HUES48 (cell line): ENCODE data around the gene ELP2.

ENCODE experiments used
- H3K27ac ChIP-seq: one replicate; pipeline ENCODE4 v1.7.0; 2013; ENCODE audit warnings: low read depth, low read length, inconsistent platforms
- H3K27me3 ChIP-seq: 2 replicates; pipeline ENCODE4 v1.6.1; 2013; ENCODE audit warnings: mild to moderate bottlenecking, low read length; ENCODE audit not compliant: control insufficient read depth, insufficient read depth
- H3K36me3 ChIP-seq: 2 replicates; pipeline ENCODE4 v1.6.1; 2013; ENCODE audit warnings: low read length; ENCODE audit not compliant: control insufficient read depth, insufficient read depth
- H3K4me1 ChIP-seq: 2 replicates; pipeline ENCODE4 v1.6.1; 2013; ENCODE audit warnings: mild to moderate bottlenecking, low read length; ENCODE audit not compliant: control insufficient read depth, insufficient read depth
- H3K4me3 ChIP-seq: 2 replicates; pipeline ENCODE4 v1.5.1; 2013; ENCODE audit warnings: mild to moderate bottlenecking, low read depth, low read length
- H3K9ac ChIP-seq: 2 replicates; pipeline ENCODE4 v1.6.1; 2013; ENCODE audit warnings: mild to moderate bottlenecking, low read depth, low read length, moderate library complexity
- H3K9me3 ChIP-seq: 2 replicates; pipeline ENCODE4 v1.6.1; 2013; ENCODE audit warnings: low read length; ENCODE audit not compliant: control insufficient read depth, insufficient read depth

Gene ELP2

GRCh38 chr18:36139245-36139644 is 9.5 kb downstream of the ELP2 start:
- Histone ChIP-seq H3K27me3 (no peaks in the 10 kb centered on the region), H3K4me1 (no peaks in the 10 kb centered on the region), H3K27ac (no peak overlapping the region), H3K9me3 (no peaks in the 10 kb centered on the region), H3K9ac (no peak overlapping the region), H3K4me3 (no peak overlapping the region), H3K36me3 (peaks cover 98% of the 10 kb centered on the region)

- Histone ChIP-seq H3K9me3 (no peaks in the 10 kb centered on the region), H3K27ac (no peak overlapping the region), H3K9ac (no peak overlapping the region), H3K27me3 (no peaks in the 10 kb centered on the region), H3K4me1 (no peaks in the 10 kb centered on the region), H3K4me3 (no peak overlapping the region), H3K36me3 (peaks cover 99% of the 10 kb centered on the region)
Measured at GRCh38 chr18:36141576-36141975, 11.9 kb downstream of the ELP2 start.

GRCh38 chr18:36142751-36143150 is 13.1 kb downstream of the ELP2 start:
- no peaks in the 10 kb centered on the region for H3K9me3 ChIP-seq
- H3K27me3 ChIP-seq = no peaks in the 10 kb centered on the region
- no peak overlapping the region for H3K4me3 ChIP-seq
- peaks cover 99% of the 10 kb centered on the region for H3K36me3 ChIP-seq
- H3K4me1 ChIP-seq = no peaks in the 10 kb centered on the region
- no peak overlapping the region for H3K9ac ChIP-seq
- no peak overlapping the region for H3K27ac ChIP-seq

- Histone ChIP-seq H3K9ac (no peak overlapping the region), H3K4me3 (no peak overlapping the region), H3K9me3 (no peaks in the 10 kb centered on the region), H3K36me3 (peaks cover 98% of the 10 kb centered on the region), H3K27me3 (no peaks in the 10 kb centered on the region), H3K27ac (no peak overlapping the region), H3K4me1 (no peaks in the 10 kb centered on the region)
Measured at GRCh38 chr18:36143391-36143790, 13.7 kb downstream of the ELP2 start.

- Histone ChIP-seq H3K9ac (no peak overlapping the region), H3K27ac (no peak overlapping the region), H3K36me3 (peaks cover 98% of the 10 kb centered on the region), H3K4me1 (no peaks in the 10 kb centered on the region), H3K27me3 (no peaks in the 10 kb centered on the region), H3K4me3 (no peak overlapping the region), H3K9me3 (no peaks in the 10 kb centered on the region)
Measured at GRCh38 chr18:36149514-36150289, 20.0 kb downstream of the ELP2 start.

- Histone ChIP-seq H3K36me3 (peaks cover 98% of the 10 kb centered on the region), H3K9me3 (no peaks in the 10 kb centered on the region), H3K27me3 (no peaks in the 10 kb centered on the region), H3K4me3 (no peak overlapping the region), H3K27ac (no peak overlapping the region), H3K9ac (no peak overlapping the region), H3K4me1 (no peaks in the 10 kb centered on the region)
Measured at GRCh38 chr18:36152781-36153180, 23.1 kb downstream of the ELP2 start.

GRCh38 chr18:36153203-36153602 is 23.5 kb downstream of the ELP2 start:
- no peak overlapping the region for H3K27ac ChIP-seq
- peaks cover 99% of the 10 kb centered on the region for H3K36me3 ChIP-seq
- H3K27me3 ChIP-seq = no peaks in the 10 kb centered on the region
- no peak overlapping the region for H3K4me3 ChIP-seq
- no peak overlapping the region for H3K9ac ChIP-seq
- H3K4me1 ChIP-seq = no peaks in the 10 kb centered on the region
- no peaks in the 10 kb centered on the region for H3K9me3 ChIP-seq

- H3K27ac ChIP-seq = no peak overlapping the region
- H3K36me3 ChIP-seq = peaks cover 99% of the 10 kb centered on the region
- no peak overlapping the region for H3K9ac ChIP-seq
- no peaks in the 10 kb centered on the region for H3K9me3 ChIP-seq
- no peaks in the 10 kb centered on the region for H3K4me1 ChIP-seq
- H3K27me3 ChIP-seq = no peaks in the 10 kb centered on the region
- H3K4me3 ChIP-seq = no peak overlapping the region
Measured at GRCh38 chr18:36153771-36154170, 24.1 kb downstream of the ELP2 start.

GRCh38 chr18:36155851-36156757 is 26.4 kb downstream of the ELP2 start:
- Histone ChIP-seq H3K4me3 (no peak overlapping the region), H3K9ac (no peak overlapping the region), H3K27ac (no peak overlapping the region), H3K36me3 (peaks cover 98% of the 10 kb centered on the region), H3K9me3 (no peaks in the 10 kb centered on the region), H3K4me1 (no peaks in the 10 kb centered on the region), H3K27me3 (no peaks in the 10 kb centered on the region)

GRCh38 chr18:36157441-36157840 is 27.7 kb downstream of the ELP2 start:
- Histone ChIP-seq H3K4me3 (no peak overlapping the region), H3K4me1 (no peaks in the 10 kb centered on the region), H3K27me3 (no peaks in the 10 kb centered on the region), H3K36me3 (peaks cover 98% of the 10 kb centered on the region), H3K27ac (no peak overlapping the region), H3K9me3 (no peaks in the 10 kb centered on the region), H3K9ac (no peak overlapping the region)

- no peak overlapping the region for H3K27ac ChIP-seq
- no peaks in the 10 kb centered on the region for H3K9me3 ChIP-seq
- H3K4me1 ChIP-seq = no peaks in the 10 kb centered on the region
- peaks cover 98% of the 10 kb centered on the region for H3K36me3 ChIP-seq
- H3K4me3 ChIP-seq = no peak overlapping the region
- H3K9ac ChIP-seq = no peak overlapping the region
- H3K27me3 ChIP-seq = no peaks in the 10 kb centered on the region
Measured at GRCh38 chr18:36158266-36158867, 28.7 kb downstream of the ELP2 start.
